NCI-H2227 (cell line): Measurements from ENCODE around the gene ADGRD1.

ENCODE experiments used
- DNase-seq: peaks from one replicate; lab custom pipeline; 2025; ENCODE audit not compliant: unreplicated experiment; lab: John Stamatoyannopoulos, UW

The ADGRD1 gene

GRCh38 chr12:131085816-131086591 is 132.3 kb downstream of the ADGRD1 start:
- no peak for DNase-seq

GRCh38 chr12:131087302-131087818 is 133.7 kb downstream of the ADGRD1 start:
- no peak for DNase-seq

GRCh38 chr12:131087991-131088700 is 134.4 kb downstream of the ADGRD1 start:
- no peak for DNase-seq

- DNase-seq, result no peak
Measured at GRCh38 chr12:131088701-131089530, 135.2 kb downstream of the ADGRD1 start.

- no peak for DNase-seq
Measured at GRCh38 chr12:131089531-131090273, 136.0 kb downstream of the ADGRD1 start.

GRCh38 chr12:131090274-131091210 is 136.8 kb downstream of the ADGRD1 start:
- DNase-seq, result no peak

- DNase-seq, result no peak
Measured at GRCh38 chr12:131091413-131091975, 137.8 kb downstream of the ADGRD1 start.

GRCh38 chr12:131091976-131092691 is 138.4 kb downstream of the ADGRD1 start:
- no peak for DNase-seq

GRCh38 chr12:131092901-131093603 is 139.3 kb downstream of the ADGRD1 start:
- DNase-seq, result no peak

- no peak for DNase-seq
Measured at GRCh38 chr12:131093604-131093955, 139.9 kb downstream of the ADGRD1 start.

GRCh38 chr12:131093971-131094830 is 140.5 kb downstream of the ADGRD1 start:
- DNase-seq, result no peak

- no peak for DNase-seq
Measured at GRCh38 chr12:131094831-131095805, 141.4 kb downstream of the ADGRD1 start.

- DNase-seq, result no peak
Measured at GRCh38 chr12:131095826-131096680, 142.3 kb downstream of the ADGRD1 start.

- DNase-seq, result no peak
Measured at GRCh38 chr12:131096681-131097181, 143.0 kb downstream of the ADGRD1 start.
